Suprapubic skin (tissue), 4 donors: Measurements from ENCODE around the gene MFN2.

Experiments used
- EP300 ChIP-seq: sonication (generic); formaldehyde crosslinking; IDR thresholded peaks from one replicate; pipeline ENCODE4 v1.6.1; 2017; ENCODE audit warnings: antibody characterized with exemption
- POLR2A ChIP-seq, 2 donors: fragments of 450-650 bp; IDR thresholded peaks; one replicate each; pipeline ENCODE4 v1.6.1; 2017; ENCODE audit warnings: antibody characterized with exemption in 2 of 2, mild to moderate bottlenecking in 2 of 2, moderate library complexity in 2 of 2
- POLR2AphosphoS5 ChIP-seq, 3 donors: sonication (generic); formaldehyde crosslinking; IDR thresholded peaks; one replicate each; pipeline ENCODE4 v1.6.1; 2017; ENCODE audit warnings: antibody characterized with exemption in 3 of 3
- TF ChIP-seq, protein P1 (sequence below), 2 donors: fragments of 200-600 bp in 1 of 2; fragments of 450-650 bp in 1 of 2; sonication (generic) in 1 of 2; IDR thresholded peaks; one replicate each; pipeline ENCODE4 v1.5.1; 2016 to 2019; ENCODE audit warnings: antibody characterized with exemption in 2 of 2, mild to moderate bottlenecking in 1 of 2, moderate library complexity in 1 of 2

DNA sequence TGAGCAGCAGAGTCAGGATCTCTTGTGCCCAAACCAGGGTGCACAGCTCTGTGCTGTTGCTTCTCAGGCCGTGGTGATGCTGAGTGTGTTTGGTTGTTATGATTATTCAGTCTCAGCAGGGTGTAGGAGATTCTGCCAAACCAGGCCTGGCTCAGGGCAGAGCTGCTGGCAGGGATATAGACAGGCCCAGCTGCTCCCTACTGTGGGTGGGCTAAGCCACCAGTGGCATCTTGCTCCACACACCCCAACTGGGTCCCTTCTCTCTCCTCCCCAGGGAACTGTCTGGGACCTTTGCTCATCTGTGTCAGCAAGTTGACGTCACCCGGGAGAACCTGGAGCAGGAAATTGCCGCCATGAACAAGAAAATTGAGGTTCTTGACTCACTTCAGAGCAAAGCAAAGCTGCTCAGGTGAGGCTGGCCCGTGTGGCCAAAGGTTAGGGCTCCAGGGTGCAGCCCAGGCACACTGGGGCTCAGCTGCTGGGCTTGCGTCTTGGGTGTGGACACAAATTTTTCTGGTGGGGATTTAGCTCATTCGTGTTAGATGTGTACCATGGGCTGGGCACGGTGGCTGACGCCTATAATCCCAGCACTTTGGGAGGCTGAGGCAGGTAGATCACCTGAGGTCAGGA is 29.2 kb downstream of the MFN2 start:
- TF ChIP-seq EP300 = no peak
- TF ChIP-seq, protein P1, sequence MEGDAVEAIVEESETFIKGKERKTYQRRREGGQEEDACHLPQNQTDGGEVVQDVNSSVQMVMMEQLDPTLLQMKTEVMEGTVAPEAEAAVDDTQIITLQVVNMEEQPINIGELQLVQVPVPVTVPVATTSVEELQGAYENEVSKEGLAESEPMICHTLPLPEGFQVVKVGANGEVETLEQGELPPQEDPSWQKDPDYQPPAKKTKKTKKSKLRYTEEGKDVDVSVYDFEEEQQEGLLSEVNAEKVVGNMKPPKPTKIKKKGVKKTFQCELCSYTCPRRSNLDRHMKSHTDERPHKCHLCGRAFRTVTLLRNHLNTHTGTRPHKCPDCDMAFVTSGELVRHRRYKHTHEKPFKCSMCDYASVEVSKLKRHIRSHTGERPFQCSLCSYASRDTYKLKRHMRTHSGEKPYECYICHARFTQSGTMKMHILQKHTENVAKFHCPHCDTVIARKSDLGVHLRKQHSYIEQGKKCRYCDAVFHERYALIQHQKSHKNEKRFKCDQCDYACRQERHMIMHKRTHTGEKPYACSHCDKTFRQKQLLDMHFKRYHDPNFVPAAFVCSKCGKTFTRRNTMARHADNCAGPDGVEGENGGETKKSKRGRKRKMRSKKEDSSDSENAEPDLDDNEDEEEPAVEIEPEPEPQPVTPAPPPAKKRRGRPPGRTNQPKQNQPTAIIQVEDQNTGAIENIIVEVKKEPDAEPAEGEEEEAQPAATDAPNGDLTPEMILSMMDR (IDR thresholded peaks at IDR 0.05) = no peak
- no peak for TF ChIP-seq POLR2A (IDR thresholded peaks at IDR 0.05)
- no peak for TF ChIP-seq POLR2AphosphoS5 (IDR thresholded peaks at IDR 0.05)
